Measurements from ENCODE around the gene GPR52. TPM values are rescaled to one million over a fixed set of nuclear protein-coding genes. Genes with fewer than 3 reads are reported as not detected.

The GPR52 gene
- total and polyA plus RNA-seq, 3 experiments from 2014 or later, result 0.92 to 1.7 TPM; not detected in 1

DNA sequence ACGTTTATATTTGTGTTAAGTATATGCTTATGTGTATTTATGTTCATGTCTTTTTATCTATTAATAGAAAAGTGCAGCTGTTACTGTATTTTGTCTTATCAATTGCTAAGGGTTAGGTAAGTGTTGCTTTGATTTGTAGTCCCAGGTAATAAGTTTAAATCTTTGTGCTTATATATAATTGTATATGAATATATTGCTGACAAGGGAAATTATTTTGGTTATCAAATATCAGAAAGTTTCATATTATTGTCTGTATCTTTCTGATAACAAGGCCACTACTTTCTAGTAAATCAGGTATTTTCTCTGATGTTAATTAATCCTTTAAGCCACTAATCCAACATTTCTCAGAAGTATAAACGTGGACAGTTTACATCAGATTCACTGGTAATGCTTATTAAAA is 21.3 kb downstream of the GPR52 start:
- ChIA-PET CTCF (no interaction called here), POLR2A (no interaction called here)
- H3K27me3 ChIP-seq (ENCODE audit: insufficient read depth, low read length, poor library complexity, severe bottlenecking), result no peaks in the 10 kb centered on the region
- DNase-seq, result no peak
- Mint-ChIP-seq H3K27ac (peak overlapping the region in 1 of 8 donors; percentile 45), H3K27me3 (no peaks in the 10 kb centered on the region), H3K9me3 (no peaks in the 10 kb centered on the region), H3K36me3 (peaks cover 8 to 13% (median 9%) of the 10 kb centered on the region in 3 donors), H3K4me3 (no peak overlapping the region), H3K4me1 (peaks cover 6 to 24% (median 15%) of the 10 kb centered on the region in 3 donors)
- no peaks in the 10 kb centered on the region for H3K36me3 ChIP-seq (ENCODE audit: insufficient read depth, low read length)
- no peaks in the 10 kb centered on the region for H3K9me3 ChIP-seq (ENCODE audit: low read length)
- H3K4me1 ChIP-seq (ENCODE audit: insufficient read depth, low read length), result no peaks in the 10 kb centered on the region
- no peak overlapping the region for H3K27ac ChIP-seq (ENCODE audit: low read depth, low read length)
- H3K4me3 ChIP-seq (ENCODE audit: low read length), result no peak overlapping the region

- H3K36me3 Mint-ChIP-seq, result peaks cover 5 to 7% (median 6%) of the 10 kb centered on the region in 3 donors
- no peaks in the 10 kb centered on the region for H3K27me3 ChIP-seq (ENCODE audit: insufficient read depth, low read length, poor library complexity, severe bottlenecking)
- H3K4me1 ChIP-seq (ENCODE audit: insufficient read depth, low read length), result no peaks in the 10 kb centered on the region
- H3K4me3 ChIP-seq (ENCODE audit: low read length), result no peak overlapping the region
- H3K4me1 Mint-ChIP-seq, result peaks cover 6 to 17% (median 15%) of the 10 kb centered on the region in 3 donors
- no peak overlapping the region for H3K27ac Mint-ChIP-seq
- DNase-seq, result no peak
- no peaks in the 10 kb centered on the region for H3K9me3 ChIP-seq (ENCODE audit: low read length)
- no peaks in the 10 kb centered on the region for H3K9me3 Mint-ChIP-seq
- ChIA-PET CTCF (no interaction called here), POLR2A (no interaction called here)
- H3K27ac ChIP-seq (ENCODE audit: low read depth, low read length), result no peak overlapping the region
- no peak overlapping the region for H3K4me3 Mint-ChIP-seq
- no peaks in the 10 kb centered on the region for H3K27me3 Mint-ChIP-seq
- H3K36me3 ChIP-seq (ENCODE audit: insufficient read depth, low read length), result no peaks in the 10 kb centered on the region
Measured at GRCh38 chr1:174469687-174470086, 21.9 kb downstream of the GPR52 start.

DNA sequence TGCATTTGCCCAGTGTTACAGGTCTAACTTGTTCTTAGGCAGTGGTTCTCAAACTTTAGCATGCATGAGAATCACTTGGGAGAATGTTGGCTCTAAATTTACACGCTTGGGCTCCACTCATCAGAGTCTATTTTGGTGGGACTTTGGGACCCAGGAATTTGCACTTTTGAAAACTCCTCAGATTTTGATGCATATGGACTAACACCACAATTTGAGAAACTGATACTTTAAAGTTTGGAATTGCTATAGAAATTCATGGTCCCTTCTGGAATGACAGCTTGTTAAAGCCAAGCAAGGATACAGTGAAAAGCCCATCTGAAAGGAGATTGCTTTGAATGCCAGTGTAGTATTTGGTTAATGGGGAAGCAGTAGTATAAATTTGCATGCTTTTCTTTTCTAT is 31.5 kb downstream of the GPR52 start:
- H3K27ac ChIP-seq (ENCODE audit: low read depth, low read length), result no peak overlapping the region
- H3K9me3 ChIP-seq (ENCODE audit: low read length), result no peaks in the 10 kb centered on the region
- Mint-ChIP-seq H3K27ac (no peak overlapping the region), H3K36me3 (peaks cover 0 to 2% (median 0%) of the 10 kb centered on the region in 3 donors), H3K4me1 (peaks cover 6 to 21% (median 10%) of the 10 kb centered on the region in 3 donors), H3K27me3 (no peaks in the 10 kb centered on the region), H3K9me3 (no peaks in the 10 kb centered on the region), H3K4me3 (no peak overlapping the region)
- no peak overlapping the region for H3K4me3 ChIP-seq (ENCODE audit: low read length)
- no peaks in the 10 kb centered on the region for H3K4me1 ChIP-seq (ENCODE audit: insufficient read depth, low read length)
- no peak for DNase-seq
- POLR2A ChIA-PET, result no interaction called here
- H3K36me3 ChIP-seq (ENCODE audit: insufficient read depth, low read length), result no peaks in the 10 kb centered on the region
- no peaks in the 10 kb centered on the region for H3K27me3 ChIP-seq (ENCODE audit: insufficient read depth, low read length, poor library complexity, severe bottlenecking)
- CTCF ChIA-PET, result no interaction called here

DNA sequence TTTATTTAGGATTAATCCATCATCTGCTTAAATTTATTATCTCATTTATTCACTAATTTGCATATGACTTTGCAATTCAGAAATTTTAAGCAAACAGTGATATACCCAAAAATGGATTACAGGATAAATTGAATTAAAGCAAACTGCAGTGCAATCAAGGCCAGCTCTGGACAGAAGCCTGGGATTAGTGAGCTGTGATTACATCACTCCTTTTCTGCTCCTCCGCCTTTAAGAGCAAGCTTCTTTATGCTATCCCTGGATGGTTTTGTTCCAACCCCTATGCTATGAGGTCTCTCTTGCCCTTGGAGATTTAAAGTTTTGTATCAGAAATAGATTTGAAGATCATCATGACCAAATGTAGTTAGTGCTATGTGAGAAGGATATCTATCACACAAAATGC is 32.6 kb downstream of the GPR52 start:
- Histone ChIP-seq H3K27me3 (ENCODE audit: insufficient read depth, low read length, poor library complexity, severe bottlenecking) (no peaks in the 10 kb centered on the region), H3K36me3 (ENCODE audit: insufficient read depth, low read length) (no peaks in the 10 kb centered on the region), H3K9me3 (ENCODE audit: low read length) (no peaks in the 10 kb centered on the region), H3K27ac (ENCODE audit: low read depth, low read length) (no peak overlapping the region), H3K4me1 (ENCODE audit: insufficient read depth, low read length) (no peaks in the 10 kb centered on the region), H3K4me3 (ENCODE audit: low read length) (no peak overlapping the region)
- Mint-ChIP-seq H3K4me1 (peaks cover 14 to 29% (median 20%) of the 10 kb centered on the region in 3 donors), H3K27ac (peak overlapping the region in 1 of 8 donors; percentile 2), H3K27me3 (no peaks in the 10 kb centered on the region), H3K36me3 (peaks cover 0 to 2% (median 2%) of the 10 kb centered on the region in 3 donors), H3K4me3 (no peak overlapping the region), H3K9me3 (peaks cover 0 to 2% (median 0%) of the 10 kb centered on the region in 5 donors)
- CTCF ChIA-PET, result no interaction called here
- no peak for DNase-seq
- POLR2A ChIA-PET, result no interaction called here

- H3K27me3 ChIP-seq (ENCODE audit: insufficient read depth, low read length, poor library complexity, severe bottlenecking), result no peaks in the 10 kb centered on the region
- Mint-ChIP-seq H3K36me3 (peaks cover 15 to 26% (median 15%) of the 10 kb centered on the region in 3 donors), H3K9me3 (peaks cover 0 to 13% (median 7%) of the 10 kb centered on the region in 5 donors), H3K4me3 (no peak overlapping the region), H3K4me1 (peaks cover 18 to 36% (median 35%) of the 10 kb centered on the region in 3 donors), H3K27ac (no peak overlapping the region), H3K27me3 (no peaks in the 10 kb centered on the region)
- H3K4me3 ChIP-seq (ENCODE audit: low read length), result no peak overlapping the region
- H3K4me1 ChIP-seq (ENCODE audit: insufficient read depth, low read length), result no peaks in the 10 kb centered on the region
- no peaks in the 10 kb centered on the region for H3K36me3 ChIP-seq (ENCODE audit: insufficient read depth, low read length)
- no peak overlapping the region for H3K27ac ChIP-seq (ENCODE audit: low read depth, low read length)
- POLR2A ChIA-PET, result no interaction called here
- no peaks in the 10 kb centered on the region for H3K9me3 ChIP-seq (ENCODE audit: low read length)
- CTCF ChIA-PET, result no interaction called here
- DNase-seq, result no peak
Measured at GRCh38 chr1:174491606-174492005, 43.8 kb downstream of the GPR52 start.

DNA sequence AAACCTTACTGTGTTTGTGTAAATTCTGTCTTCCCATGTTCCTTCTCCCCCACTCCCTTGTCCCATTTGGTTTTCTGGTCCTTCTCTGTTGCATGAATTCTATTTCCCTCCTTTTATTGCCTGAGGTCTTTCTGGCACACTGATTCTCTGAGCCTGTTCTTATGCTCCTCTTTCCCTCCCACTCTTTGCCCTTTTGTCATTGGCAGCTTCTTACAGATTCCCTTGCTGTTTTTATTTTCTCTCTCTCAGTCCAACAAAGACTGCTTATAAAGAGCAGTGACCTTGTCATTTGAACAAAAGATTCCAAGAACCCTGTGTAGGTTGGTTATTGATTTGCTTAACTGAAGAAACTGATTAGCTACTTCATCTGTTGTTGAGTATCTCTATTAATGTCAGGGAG is 49.7 kb downstream of the GPR52 start:
- Mint-ChIP-seq H3K27ac (peak overlapping the region in 6 of 8 donors; percentile 5 to 58 (median 16)), H3K4me3 (no peak overlapping the region), H3K4me1 (peaks cover 9 to 28% (median 18%) of the 10 kb centered on the region in 3 donors), H3K27me3 (no peaks in the 10 kb centered on the region), H3K9me3 (no peaks in the 10 kb centered on the region), H3K36me3 (peaks cover 3 to 8% (median 6%) of the 10 kb centered on the region in 3 donors)
- ChIA-PET CTCF (no interaction called here), POLR2A (no interaction called here)
- Histone ChIP-seq H3K9me3 (ENCODE audit: low read length) (no peaks in the 10 kb centered on the region), H3K27ac (ENCODE audit: low read depth, low read length) (no peak overlapping the region), H3K36me3 (ENCODE audit: insufficient read depth, low read length) (no peaks in the 10 kb centered on the region), H3K4me1 (ENCODE audit: insufficient read depth, low read length) (no peaks in the 10 kb centered on the region), H3K27me3 (ENCODE audit: insufficient read depth, low read length, poor library complexity, severe bottlenecking) (no peaks in the 10 kb centered on the region), H3K4me3 (ENCODE audit: low read length) (no peak overlapping the region)
- no peak for DNase-seq
